Spleen (tissue), 7 donors: ENCODE data around the gene GIT1.
A peak's percentile ranks its signal among the peaks of the same experiment; 100 is the strongest.

Experiments used
- CTCF ChIP-seq, 11 experiments: fragments of 200-600 bp in 7 of 11; fragments of 450-650 bp in 4 of 11; sonication (generic) in 4 of 11; IDR thresholded peaks in 8 of 11; conservative IDR thresholded peaks in 3 of 11; 1 replicate in 7 of 11; 2 replicates in 4 of 11; pipeline versions ENCODE4 v1.4.0 to v1.8.0; 2016 to 2021; ENCODE audit warnings: antibody characterized with exemption in 11 of 11, inconsistent platforms in 4 of 11, mild to moderate bottlenecking in 1 of 11
- POLR2AphosphoS5 ChIP-seq, 3 donors: sonication (generic); formaldehyde crosslinking; IDR thresholded peaks; one replicate each; pipeline ENCODE4 v1.5.1; 2017; ENCODE audit warnings: antibody characterized with exemption in 3 of 3
- donor health status: DM: no; HTN: no; CAD: no; lungs with moderate emphysema.
- donor health status: DM: no; HTN: no; CAD: no.
- donor health status: DM: no; HTN: no; CAD: no.

GRCh38 chr17:29585080-29585751, 4.2 kb downstream of the GIT1 start:
- TF ChIP-seq CTCF (IDR thresholded peaks at IDR 0.05 in 8 of 11, conservative IDR thresholded peaks at IDR 0.05 in 3 of 11) (peak in 5 of 11 experiments; percentile 14 to 44 (median 27)), POLR2AphosphoS5 (IDR thresholded peaks at IDR 0.05) (peak; percentile 51 to 67 (median 63))
